ENCODE measurements around the gene CA5B. TPM values are rescaled to one million over a fixed set of nuclear protein-coding genes. Genes with fewer than 3 reads are reported as not detected.
"Not testable (repeated sequence)": the region's sequence is repeated elsewhere in the genome, so short reads cannot be mapped to it uniquely, and the experiment has no call there.

Gene CA5B
- polyA plus RNA-seq, 4 donors, result 0.22 to 3.0 (median 1.3) TPM

DNA sequence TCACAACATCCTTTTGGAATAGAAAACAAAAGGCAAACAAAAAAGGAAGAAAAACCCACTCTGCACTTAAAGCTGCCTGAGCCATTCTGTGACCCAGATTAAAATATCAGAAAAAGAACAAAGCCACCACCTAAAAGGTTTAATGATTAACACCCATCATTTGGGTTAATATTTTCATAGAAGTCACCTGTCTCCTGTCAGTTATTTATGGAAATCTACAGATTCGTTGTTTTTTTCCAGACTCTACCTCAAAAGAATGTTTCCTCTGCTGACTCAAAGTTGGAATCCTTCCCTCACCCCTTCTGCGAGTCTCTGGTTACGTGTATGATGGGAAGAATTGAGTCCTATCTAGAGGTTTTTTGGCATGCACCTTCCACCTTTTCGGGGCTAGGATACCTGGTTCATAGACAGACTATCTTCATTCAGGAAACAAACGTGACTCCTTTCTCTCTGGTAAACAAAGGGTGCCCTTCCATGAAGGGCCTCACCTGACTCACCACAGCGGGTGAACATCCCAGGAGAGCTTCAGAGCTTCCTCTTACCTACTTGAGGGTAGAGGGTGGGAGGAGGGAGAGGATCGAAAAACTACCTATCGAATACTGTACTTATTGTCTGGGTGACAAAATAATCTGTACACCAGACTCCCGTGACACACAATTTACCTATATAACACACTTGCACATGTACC lies 19.6 kb upstream of the CA5B start:
- H3K36me3 ChIP-seq (ENCODE audit: control insufficient read depth in 3 of 3, insufficient read depth in 2 of 3, low read depth in 1 of 3, low read length in 3 of 3), result no peaks in the 10 kb centered on the region
- no peaks in the 10 kb centered on the region for H3K4me1 ChIP-seq (ENCODE audit: control insufficient read depth in 3 of 3, insufficient read depth in 2 of 3, low read depth in 1 of 3, low read length in 2 of 3)
- FAIRE-seq, result no peak
- WGBS, 3 donors, result 38 to 64% (median 55%) methylated on average over 7 to 9 of the region's 9 CpGs
- no peak overlapping the region for H3K27ac ChIP-seq (ENCODE audit: low read depth in 1 of 3, low read length in 2 of 3)
- peak in 1 of 2 donors; percentile 10 for DNase-seq
- no peaks in the 10 kb centered on the region for H3K9me3 ChIP-seq (ENCODE audit: control insufficient read depth in 2 of 2, insufficient read depth in 1 of 2, low read depth in 1 of 2, low read length in 1 of 2)
- H3K27me3 ChIP-seq (ENCODE audit: control insufficient read depth in 3 of 3, insufficient read depth in 3 of 3, low read length in 3 of 3), result no peaks in the 10 kb centered on the region
- H3K4me3 ChIP-seq (ENCODE audit: low read depth in 1 of 3, low read length in 3 of 3), result no peak overlapping the region

DNA sequence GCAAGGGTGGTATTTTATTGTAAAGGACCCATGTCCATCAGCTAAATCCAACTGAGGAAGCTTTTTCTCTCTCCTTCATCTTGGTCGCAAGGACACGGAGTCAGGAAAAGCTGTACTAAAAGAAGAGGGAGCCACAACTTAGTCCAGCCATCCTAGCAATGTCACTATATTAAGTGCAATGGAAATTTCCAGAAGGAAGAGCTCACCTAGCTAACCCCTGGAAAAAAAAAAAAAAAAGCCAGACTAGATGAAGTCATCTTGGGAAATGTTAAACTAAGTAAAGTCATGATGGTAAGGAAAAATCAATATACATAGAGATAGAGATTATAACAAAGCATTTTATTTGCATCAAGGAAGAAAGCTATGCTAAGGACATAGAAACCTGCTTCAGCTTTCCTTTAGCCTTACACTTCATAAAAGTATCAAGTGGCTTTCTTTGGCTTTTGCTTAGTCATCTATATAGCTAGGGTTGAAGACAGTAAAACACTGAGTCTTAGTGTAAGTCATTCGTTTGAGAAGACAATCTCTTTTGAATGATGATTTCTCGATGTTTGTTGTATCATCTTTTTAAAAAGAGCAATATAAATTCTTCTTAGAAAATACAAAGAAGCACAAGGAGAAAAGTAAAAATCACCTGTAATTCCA lies 18.6 kb upstream of the CA5B start:
- Histone ChIP-seq H3K9me3 (ENCODE audit: control insufficient read depth in 2 of 2, insufficient read depth in 1 of 2, low read depth in 1 of 2, low read length in 1 of 2) (no peaks in the 10 kb centered on the region), H3K27ac (ENCODE audit: low read depth in 1 of 3, low read length in 2 of 3) (no peak overlapping the region), H3K27me3 (ENCODE audit: control insufficient read depth in 3 of 3, insufficient read depth in 3 of 3, low read length in 3 of 3) (no peaks in the 10 kb centered on the region), H3K4me3 (ENCODE audit: low read depth in 1 of 3, low read length in 3 of 3) (no peak overlapping the region), H3K4me1 (ENCODE audit: control insufficient read depth in 3 of 3, insufficient read depth in 2 of 3, low read depth in 1 of 3, low read length in 2 of 3) (no peaks in the 10 kb centered on the region), H3K36me3 (ENCODE audit: control insufficient read depth in 3 of 3, insufficient read depth in 2 of 3, low read depth in 1 of 3, low read length in 3 of 3) (no peaks in the 10 kb centered on the region)
- FAIRE-seq (no peak), DNase-seq (no peak)
- 83 to 94% (median 88%) methylated on average over 4 of the region's 4 CpGs for WGBS, 3 donors

DNA sequence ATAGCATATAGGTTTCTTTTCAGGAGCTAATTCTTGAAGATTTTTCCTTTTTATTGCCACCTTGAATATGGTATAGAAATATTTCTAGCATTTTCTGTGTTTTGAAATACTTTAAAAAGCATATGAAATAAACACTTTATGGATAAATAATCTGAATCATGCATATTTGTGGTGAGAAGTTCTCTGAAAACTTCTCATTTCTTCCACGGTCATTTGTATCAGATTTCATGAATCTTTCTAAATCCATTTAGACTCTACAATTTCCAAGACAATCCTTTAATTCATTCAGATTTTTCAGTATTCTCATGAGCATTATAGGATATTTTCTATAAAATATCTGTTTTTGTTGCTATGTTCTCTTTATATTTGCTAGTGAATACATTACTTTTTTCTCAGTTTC lies 16.2 kb upstream of the CA5B start:
- DNase-seq, result no peak
- H3K27me3 ChIP-seq (ENCODE audit: control insufficient read depth in 3 of 3, insufficient read depth in 3 of 3, low read length in 3 of 3), result no peaks in the 10 kb centered on the region
- FAIRE-seq, result no peak
- H3K4me1 ChIP-seq (ENCODE audit: control insufficient read depth in 3 of 3, insufficient read depth in 2 of 3, low read depth in 1 of 3, low read length in 2 of 3), result no peaks in the 10 kb centered on the region
- 6 to 88% (median 41%) methylated on average over 1 of the region's 1 CpG for WGBS, 3 donors
- H3K27ac ChIP-seq (ENCODE audit: low read depth in 1 of 3, low read length in 2 of 3), result no peak overlapping the region
- no peaks in the 10 kb centered on the region for H3K9me3 ChIP-seq (ENCODE audit: control insufficient read depth in 2 of 2, insufficient read depth in 1 of 2, low read depth in 1 of 2, low read length in 1 of 2)
- H3K36me3 ChIP-seq (ENCODE audit: control insufficient read depth in 3 of 3, insufficient read depth in 2 of 3, low read depth in 1 of 3, low read length in 3 of 3), result no peaks in the 10 kb centered on the region
- H3K4me3 ChIP-seq (ENCODE audit: low read depth in 1 of 3, low read length in 3 of 3), result no peak overlapping the region

DNA sequence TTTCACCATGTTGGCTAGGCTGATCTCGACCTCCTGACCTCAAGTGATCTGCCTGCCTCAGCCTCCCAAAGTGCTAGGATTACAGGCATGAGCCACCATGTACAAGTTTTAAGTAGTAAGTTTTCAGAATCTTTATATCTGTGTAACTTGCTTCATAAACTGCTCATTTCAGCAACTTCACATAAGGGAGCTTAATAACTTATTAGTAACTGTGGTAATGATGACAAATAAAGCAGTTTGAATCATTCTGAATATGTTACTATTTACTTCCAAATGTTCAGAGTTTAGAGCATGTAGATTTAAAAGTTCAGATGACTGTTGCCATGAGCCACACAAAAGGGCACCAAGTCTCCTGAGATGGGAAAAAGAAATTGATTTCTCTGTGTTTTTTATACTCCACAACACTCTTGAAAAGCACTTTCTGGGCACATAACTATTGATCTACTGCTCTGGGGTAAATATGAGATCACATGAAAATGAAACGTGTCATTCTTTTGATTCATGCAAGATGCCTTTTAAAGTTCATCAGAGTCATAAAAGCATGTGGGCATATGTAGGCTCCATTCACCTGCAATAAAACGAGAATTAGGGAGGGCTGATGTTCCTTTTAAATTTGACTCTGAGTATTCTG lies 14.1 kb upstream of the CA5B start:
- Histone ChIP-seq H3K27ac (ENCODE audit: low read depth in 1 of 3, low read length in 2 of 3) (no peak overlapping the region), H3K4me1 (ENCODE audit: control insufficient read depth in 3 of 3, insufficient read depth in 2 of 3, low read depth in 1 of 3, low read length in 2 of 3) (no peaks in the 10 kb centered on the region), H3K27me3 (ENCODE audit: control insufficient read depth in 3 of 3, insufficient read depth in 3 of 3, low read length in 3 of 3) (no peaks in the 10 kb centered on the region), H3K4me3 (ENCODE audit: low read depth in 1 of 3, low read length in 3 of 3) (no peak overlapping the region), H3K36me3 (ENCODE audit: control insufficient read depth in 3 of 3, insufficient read depth in 2 of 3, low read depth in 1 of 3, low read length in 3 of 3) (no peaks in the 10 kb centered on the region), H3K9me3 (ENCODE audit: control insufficient read depth in 2 of 2, insufficient read depth in 1 of 2, low read depth in 1 of 2, low read length in 1 of 2) (no peaks in the 10 kb centered on the region)
- 55 to 71% (median 70%) methylated on average over 3 of the region's 3 CpGs for WGBS, 3 donors
- DNase-seq (no peak), FAIRE-seq (no peak)

DNA sequence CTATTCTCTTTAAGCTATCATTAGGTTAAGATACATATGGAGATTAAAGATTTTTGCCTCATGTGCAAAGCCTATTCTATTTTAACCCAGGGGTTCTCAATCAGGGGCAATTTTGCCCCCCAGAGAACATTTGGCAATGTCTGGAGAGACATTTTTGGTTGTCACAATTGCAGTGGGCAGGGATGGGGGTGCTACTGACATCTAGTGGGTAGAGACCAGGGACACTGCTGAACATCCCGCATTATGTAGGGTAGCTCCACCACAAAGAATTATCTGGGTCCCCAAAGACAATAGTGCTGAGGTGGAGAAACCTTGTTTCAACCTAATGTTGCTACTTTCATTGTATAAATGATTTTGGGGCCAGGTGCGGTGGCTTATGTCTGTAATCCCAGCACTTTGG lies 13.2 kb upstream of the CA5B start:
- Histone ChIP-seq H3K27ac (ENCODE audit: low read depth in 1 of 3, low read length in 2 of 3) (no peak overlapping the region), H3K4me1 (ENCODE audit: control insufficient read depth in 3 of 3, insufficient read depth in 2 of 3, low read depth in 1 of 3, low read length in 2 of 3) (no peaks in the 10 kb centered on the region), H3K4me3 (ENCODE audit: low read depth in 1 of 3, low read length in 3 of 3) (no peak overlapping the region), H3K9me3 (ENCODE audit: control insufficient read depth in 2 of 2, insufficient read depth in 1 of 2, low read depth in 1 of 2, low read length in 1 of 2) (no peaks in the 10 kb centered on the region), H3K36me3 (ENCODE audit: control insufficient read depth in 3 of 3, insufficient read depth in 2 of 3, low read depth in 1 of 3, low read length in 3 of 3) (no peaks in the 10 kb centered on the region), H3K27me3 (ENCODE audit: control insufficient read depth in 3 of 3, insufficient read depth in 3 of 3, low read length in 3 of 3) (no peaks in the 10 kb centered on the region)
- FAIRE-seq (no peak), DNase-seq (no peak)
- WGBS, 3 donors, result 96 to 100% (median 98%) methylated on average over 2 of the region's 2 CpGs

DNA sequence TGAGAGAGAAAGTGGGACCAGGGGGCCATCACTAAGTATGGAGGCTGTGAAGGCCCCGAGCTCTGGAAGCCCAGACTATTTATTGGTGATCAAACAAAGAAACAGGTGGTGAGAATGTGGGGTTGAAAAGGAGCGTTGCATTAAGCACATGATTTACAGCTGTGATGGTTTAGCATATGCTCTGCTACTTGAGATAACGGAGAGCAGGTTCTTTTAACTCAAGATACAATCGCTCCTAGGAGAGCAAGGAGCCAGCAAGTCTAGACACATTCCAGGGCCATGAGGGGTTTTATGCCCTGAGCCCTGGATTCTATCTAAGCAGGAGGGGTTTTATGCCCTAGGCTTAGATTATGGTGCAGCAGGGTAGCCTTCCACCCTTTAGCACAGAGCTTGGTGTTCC lies 6.7 kb upstream of the CA5B start:
- WGBS, 3 donors, result 91 to 93% (median 91%) methylated on average over 3 to 4 of the region's 4 CpGs
- not testable (repeated sequence) for DNase-seq; H3K4me3 ChIP-seq (ENCODE audit: low read depth in 1 of 3, low read length in 3 of 3); H3K4me1 ChIP-seq (ENCODE audit: control insufficient read depth in 3 of 3, insufficient read depth in 2 of 3, low read depth in 1 of 3, low read length in 2 of 3); FAIRE-seq; H3K27me3 ChIP-seq (ENCODE audit: control insufficient read depth in 3 of 3, insufficient read depth in 3 of 3, low read length in 3 of 3); H3K9me3 ChIP-seq (ENCODE audit: control insufficient read depth in 2 of 2, insufficient read depth in 1 of 2, low read depth in 1 of 2, low read length in 1 of 2); H3K27ac ChIP-seq (ENCODE audit: low read depth in 1 of 3, low read length in 2 of 3); H3K36me3 ChIP-seq (ENCODE audit: control insufficient read depth in 3 of 3, insufficient read depth in 2 of 3, low read depth in 1 of 3, low read length in 3 of 3)

DNA sequence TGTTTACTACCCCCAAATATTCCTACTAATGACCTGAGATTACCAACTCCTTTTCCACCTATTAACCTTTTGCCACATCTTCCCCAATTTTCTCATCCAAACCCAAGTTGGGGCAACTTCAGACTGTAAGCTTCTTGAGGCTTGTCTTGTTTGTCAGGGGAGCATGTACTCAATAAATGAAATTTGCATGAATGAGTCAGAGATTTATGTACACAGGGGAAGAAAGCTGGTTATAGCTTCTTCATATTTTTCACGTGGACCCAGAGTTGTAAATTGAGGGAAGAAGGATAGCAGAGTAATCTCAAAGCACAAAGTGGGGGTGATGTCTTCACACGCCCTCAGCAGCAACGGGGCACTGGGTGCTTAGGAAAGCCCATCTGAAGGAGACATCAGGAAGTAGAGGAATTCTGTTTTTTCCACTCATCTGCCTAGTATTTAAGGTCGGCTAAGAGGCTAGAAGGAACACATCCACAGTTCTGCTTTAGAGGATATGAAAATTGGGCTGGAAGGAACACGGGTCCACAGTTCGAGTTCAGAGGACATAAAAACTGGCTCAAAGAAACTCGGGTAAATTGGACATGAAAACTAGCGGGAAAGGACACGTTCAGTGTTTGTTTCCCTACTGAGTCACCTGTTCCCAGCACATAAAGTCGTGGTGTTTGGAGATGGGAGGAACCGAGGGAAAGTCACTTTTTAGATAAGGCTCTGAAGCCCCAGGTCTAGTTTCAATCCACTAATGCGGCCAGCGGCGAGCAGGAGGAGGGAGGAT lies 696 bp upstream of the CA5B start:
- H3K4me3 ChIP-seq (ENCODE audit: low read depth in 1 of 3, low read length in 3 of 3), result peak overlapping the region in 2 of 3 donors; percentile 5 to 40
- FAIRE-seq, result no peak
- 10 to 14% (median 13%) methylated on average over 12 to 14 of the region's 14 CpGs for WGBS, 3 donors

DNA sequence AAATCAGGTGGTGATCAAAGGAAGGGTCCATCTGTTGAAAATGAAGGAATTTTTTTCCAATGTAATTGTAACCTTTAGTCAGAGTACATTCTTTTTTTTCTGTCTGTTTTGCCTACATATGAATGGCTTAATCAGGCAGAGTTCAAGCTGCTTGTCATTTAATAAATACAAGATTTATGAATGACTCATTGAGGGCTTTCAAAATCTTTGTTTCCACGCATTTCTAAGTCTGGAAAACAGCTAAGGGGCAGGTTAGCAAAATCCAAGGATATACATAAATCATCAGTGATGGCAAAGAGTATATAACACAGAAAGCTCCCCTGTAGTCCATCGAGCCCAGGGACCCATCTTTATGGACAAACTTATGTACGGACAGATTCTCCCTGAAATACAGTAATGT lies 1.8 kb downstream of the CA5B start:
- DNase-seq (no peak), FAIRE-seq (no peak)

More for the DNA sequence above, 696 bp upstream of the CA5B start:
- Histone ChIP-seq H3K27me3 (ENCODE audit: control insufficient read depth in 3 of 3, insufficient read depth in 3 of 3, low read length in 3 of 3) (peaks cover 0 to 3% (median 0%) of the 10 kb centered on the region in 3 donors), H3K27ac (ENCODE audit: low read depth in 1 of 3, low read length in 2 of 3) (peak overlapping the region in 1 of 3 donors; percentile 38), H3K4me1 (ENCODE audit: control insufficient read depth in 3 of 3, insufficient read depth in 2 of 3, low read depth in 1 of 3, low read length in 2 of 3) (peaks cover 0 to 4% (median 4%) of the 10 kb centered on the region in 3 donors), H3K9me3 (ENCODE audit: control insufficient read depth in 2 of 2, insufficient read depth in 1 of 2, low read depth in 1 of 2, low read length in 1 of 2) (no peaks in the 10 kb centered on the region), H3K36me3 (ENCODE audit: control insufficient read depth in 3 of 3, insufficient read depth in 2 of 3, low read depth in 1 of 3, low read length in 3 of 3) (no peaks in the 10 kb centered on the region)
- DNase-seq, result peak in 1 of 2 donors; percentile 3

More for the DNA sequence above, 1.8 kb downstream of the CA5B start:
- Histone ChIP-seq H3K36me3 (ENCODE audit: control insufficient read depth in 3 of 3, insufficient read depth in 2 of 3, low read depth in 1 of 3, low read length in 3 of 3) (no peaks in the 10 kb centered on the region), H3K27ac (ENCODE audit: low read depth in 1 of 3, low read length in 2 of 3) (no peak overlapping the region), H3K9me3 (ENCODE audit: control insufficient read depth in 2 of 2, insufficient read depth in 1 of 2, low read depth in 1 of 2, low read length in 1 of 2) (no peaks in the 10 kb centered on the region), H3K4me3 (ENCODE audit: low read depth in 1 of 3, low read length in 3 of 3) (no peak overlapping the region), H3K4me1 (ENCODE audit: control insufficient read depth in 3 of 3, insufficient read depth in 2 of 3, low read depth in 1 of 3, low read length in 2 of 3) (peaks cover 0 to 4% (median 4%) of the 10 kb centered on the region in 3 donors), H3K27me3 (ENCODE audit: control insufficient read depth in 3 of 3, insufficient read depth in 3 of 3, low read length in 3 of 3) (peaks cover 0 to 3% (median 0%) of the 10 kb centered on the region in 3 donors)
- 86 to 92% (median 91%) methylated on average over 3 of the region's 3 CpGs for WGBS, 3 donors
